Measurements from ENCODE around the gene FAM177A1.

DNA sequence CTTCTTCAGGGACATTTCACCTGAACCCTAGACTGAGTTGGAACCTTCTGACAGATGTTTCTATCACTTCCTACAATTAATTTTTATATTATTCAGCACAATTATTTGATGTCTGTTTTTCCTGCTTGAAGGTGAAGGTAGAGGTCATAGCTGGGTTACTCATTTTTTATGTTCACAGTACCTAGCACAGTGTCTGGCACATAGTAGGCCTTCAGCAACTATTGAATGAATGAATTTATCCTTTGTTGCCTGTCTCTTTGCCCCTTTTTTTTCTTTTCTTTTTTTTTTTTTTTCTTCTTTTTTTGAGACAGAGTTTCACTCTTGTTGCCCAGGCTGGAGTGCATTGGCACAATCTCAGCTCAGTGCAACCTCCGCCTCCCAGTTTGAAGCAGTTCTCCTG is 29.5 kb upstream of the FAM177A1 start:
- TF ChIP-seq MAFG (tag; conservative IDR thresholded peaks at IDR 0.05), result no peak
- no peak for TF ChIP-seq HIVEP1 (CRISPR knock-in tag; IDR thresholded peaks at IDR 0.05)
- TF ChIP-seq ELF1 (tag; IDR thresholded peaks at IDR 0.05), result no peak
- TF ChIP-seq, protein P1, sequence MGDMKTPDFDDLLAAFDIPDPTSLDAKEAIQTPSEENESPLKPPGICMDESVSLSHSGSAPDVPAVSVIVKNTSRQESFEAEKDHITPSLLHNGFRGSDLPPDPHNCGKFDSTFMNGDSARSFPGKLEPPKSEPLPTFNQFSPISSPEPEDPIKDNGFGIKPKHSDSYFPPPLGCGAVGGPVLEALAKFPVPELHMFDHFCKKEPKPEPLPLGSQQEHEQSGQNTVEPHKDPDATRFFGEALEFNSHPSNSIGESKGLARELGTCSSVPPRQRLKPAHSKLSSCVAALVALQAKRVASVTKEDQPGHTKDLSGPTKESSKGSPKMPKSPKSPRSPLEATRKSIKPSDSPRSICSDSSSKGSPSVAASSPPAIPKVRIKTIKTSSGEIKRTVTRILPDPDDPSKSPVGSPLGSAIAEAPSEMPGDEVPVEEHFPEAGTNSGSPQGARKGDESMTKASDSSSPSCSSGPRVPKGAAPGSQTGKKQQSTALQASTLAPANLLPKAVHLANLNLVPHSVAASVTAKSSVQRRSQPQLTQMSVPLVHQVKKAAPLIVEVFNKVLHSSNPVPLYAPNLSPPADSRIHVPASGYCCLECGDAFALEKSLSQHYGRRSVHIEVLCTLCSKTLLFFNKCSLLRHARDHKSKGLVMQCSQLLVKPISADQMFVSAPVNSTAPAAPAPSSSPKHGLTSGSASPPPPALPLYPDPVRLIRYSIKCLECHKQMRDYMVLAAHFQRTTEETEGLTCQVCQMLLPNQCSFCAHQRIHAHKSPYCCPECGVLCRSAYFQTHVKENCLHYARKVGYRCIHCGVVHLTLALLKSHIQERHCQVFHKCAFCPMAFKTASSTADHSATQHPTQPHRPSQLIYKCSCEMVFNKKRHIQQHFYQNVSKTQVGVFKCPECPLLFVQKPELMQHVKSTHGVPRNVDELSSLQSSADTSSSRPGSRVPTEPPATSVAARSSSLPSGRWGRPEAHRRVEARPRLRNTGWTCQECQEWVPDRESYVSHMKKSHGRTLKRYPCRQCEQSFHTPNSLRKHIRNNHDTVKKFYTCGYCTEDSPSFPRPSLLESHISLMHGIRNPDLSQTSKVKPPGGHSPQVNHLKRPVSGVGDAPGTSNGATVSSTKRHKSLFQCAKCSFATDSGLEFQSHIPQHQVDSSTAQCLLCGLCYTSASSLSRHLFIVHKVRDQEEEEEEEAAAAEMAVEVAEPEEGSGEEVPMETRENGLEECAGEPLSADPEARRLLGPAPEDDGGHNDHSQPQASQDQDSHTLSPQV (IDR thresholded peaks at IDR 0.05), result no peak
- TF ChIP-seq POLR2AphosphoS2 (IDR thresholded peaks at IDR 0.05; ENCODE audit: low read length), result no peak
- no peak for TF ChIP-seq BHLHE40 (IDR thresholded peaks at IDR 0.05; ENCODE audit: low read length)

All from K562 (cell line).